D721Med (cell line): ENCODE results near the gene RAB5A.
"Not testable (repeated sequence)": the region's sequence is repeated elsewhere in the genome, so short reads cannot be mapped to it uniquely, and the experiment has no call there.

Experiments
- DNase-seq: peaks from one replicate; pipeline ENCODE4 v3.0.0; 2011; ENCODE audit warnings: low spot score; ENCODE audit not compliant: insufficient read length
- FAIRE-seq: peaks from 2 replicates; lab custom pipeline; 2011; peaks lifted over from hg19 to GRCh38; lab: Jason Lieb, UNC
- CTCF ChIP-seq: IDR thresholded peaks from 2 replicates; pipeline ENCODE4 v1.5.1; 2012; ENCODE audit warnings: mild to moderate bottlenecking, control low read depth; ENCODE audit not compliant: insufficient read depth; ENCODE audit errors: missing control alignments

Gene RAB5A

GRCh38 chr3:19947549-19948225 is 790 bp downstream of the RAB5A start:
- DNase-seq (no peak), FAIRE-seq (no peak)
- TF ChIP-seq CTCF, result no peak

- DNase-seq (no peak), FAIRE-seq (no peak)
- no peak for TF ChIP-seq CTCF
Observed at GRCh38 chr3:19948226-19948591, 1.3 kb downstream of the RAB5A start.

GRCh38 chr3:19950316-19950715 is 3.4 kb downstream of the RAB5A start:
- FAIRE-seq (no peak), DNase-seq (no peak)
- TF ChIP-seq CTCF, result no peak

- DNase-seq (no peak), FAIRE-seq (no peak)
- no peak for TF ChIP-seq CTCF
Observed at GRCh38 chr3:19954676-19955075, 7.8 kb downstream of the RAB5A start.

- not testable (repeated sequence) for DNase-seq, FAIRE-seq
Observed at GRCh38 chr3:19957354-19957753, 10.5 kb downstream of the RAB5A start.

- DNase-seq (no peak), FAIRE-seq (no peak)
- TF ChIP-seq CTCF, result no peak
Observed at GRCh38 chr3:19959505-19959904, 12.6 kb downstream of the RAB5A start.

- TF ChIP-seq CTCF, result no peak
- FAIRE-seq, result no peak
- DNase-seq, result no peak
Observed at GRCh38 chr3:19960696-19961095, 13.8 kb downstream of the RAB5A start.
